NB4 (cell line): ENCODE data around the gene CGGBP1.

Source experiments
- MYC ChIP-seq: IDR thresholded peaks from 2 replicates; pipeline ENCODE4 v1.6.1; 2011; ENCODE audit warnings: low read depth, low read length
- POLR2A ChIP-seq: IDR thresholded peaks from 2 replicates; pipeline ENCODE4 v1.6.1; 2011; ENCODE audit warnings: mild to moderate bottlenecking; ENCODE audit not compliant: insufficient read length; ENCODE audit errors: extremely low read depth
- TF ChIP-seq, protein P1 (sequence below): IDR thresholded peaks from one replicate; pipeline ENCODE4 v1.5.1; 2012; ENCODE audit warnings: low read depth, low read length

DNA sequence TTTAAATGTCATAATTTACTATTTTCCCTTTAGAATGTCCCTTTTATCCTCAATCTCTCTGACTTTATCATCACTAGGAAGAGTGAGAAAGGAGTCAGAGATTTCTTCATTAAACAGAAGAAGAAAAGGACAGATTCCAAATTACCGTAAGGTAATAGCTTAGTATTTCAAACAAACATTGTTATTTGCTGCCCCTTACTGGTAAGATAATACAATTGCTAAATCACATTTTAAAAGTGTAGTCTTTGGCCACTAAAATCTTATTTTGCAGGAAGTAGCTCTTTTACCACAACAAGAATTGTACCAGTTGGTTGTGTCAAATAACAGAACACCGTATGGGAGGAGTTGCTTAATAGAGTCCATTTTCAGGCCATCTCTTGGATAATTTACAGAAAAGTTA, 53.7 kb downstream of the CGGBP1 start:
- no peak for TF ChIP-seq POLR2A
- TF ChIP-seq, protein P1, sequence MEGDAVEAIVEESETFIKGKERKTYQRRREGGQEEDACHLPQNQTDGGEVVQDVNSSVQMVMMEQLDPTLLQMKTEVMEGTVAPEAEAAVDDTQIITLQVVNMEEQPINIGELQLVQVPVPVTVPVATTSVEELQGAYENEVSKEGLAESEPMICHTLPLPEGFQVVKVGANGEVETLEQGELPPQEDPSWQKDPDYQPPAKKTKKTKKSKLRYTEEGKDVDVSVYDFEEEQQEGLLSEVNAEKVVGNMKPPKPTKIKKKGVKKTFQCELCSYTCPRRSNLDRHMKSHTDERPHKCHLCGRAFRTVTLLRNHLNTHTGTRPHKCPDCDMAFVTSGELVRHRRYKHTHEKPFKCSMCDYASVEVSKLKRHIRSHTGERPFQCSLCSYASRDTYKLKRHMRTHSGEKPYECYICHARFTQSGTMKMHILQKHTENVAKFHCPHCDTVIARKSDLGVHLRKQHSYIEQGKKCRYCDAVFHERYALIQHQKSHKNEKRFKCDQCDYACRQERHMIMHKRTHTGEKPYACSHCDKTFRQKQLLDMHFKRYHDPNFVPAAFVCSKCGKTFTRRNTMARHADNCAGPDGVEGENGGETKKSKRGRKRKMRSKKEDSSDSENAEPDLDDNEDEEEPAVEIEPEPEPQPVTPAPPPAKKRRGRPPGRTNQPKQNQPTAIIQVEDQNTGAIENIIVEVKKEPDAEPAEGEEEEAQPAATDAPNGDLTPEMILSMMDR, result no peak
- no peak for TF ChIP-seq MYC
